ENCODE data around the gene CDKL4.

The CDKL4 gene

GRCh38 chr2:39243469-39244123, at the start of gene CDKL4:
Gene CDKL4 (minus strand): TSS chr2:39243970.
- Histone ChIP-seq H3K36me3 (ENCODE audit: insufficient read depth, low read depth, low read length) (0 out of 2 replicates have a peak, but pooled peaks cover 3% of the 10 kb centered on the region), H3K27me3 (ENCODE audit: insufficient read depth, low read length) (no peaks in the 10 kb centered on the region), H3K27ac (ENCODE audit: low read length) (no peak within 1 kb of the TSS), H3K9me3 (ENCODE audit: insufficient read depth, low read depth, low read length) (no peaks in the 10 kb centered on the region), H3K4me1 (ENCODE audit: insufficient read depth, low read length) (peaks cover 10% of the 10 kb centered on the region; the same call in 1 of the 2 replicates), H3K4me3 (ENCODE audit: low read length) (no peak within 1 kb of the TSS), H3K9ac (ENCODE audit: low read depth, low read length) (no peak within 1 kb of the TSS)

GRCh38 chr2:39290433-39290832, 46.7 kb upstream of the CDKL4 start:
- Histone ChIP-seq H3K27ac (ENCODE audit: low read length) (no peak overlapping the region), H3K36me3 (ENCODE audit: insufficient read depth, low read depth, low read length) (peaks cover 66% of the 10 kb centered on the region), H3K27me3 (ENCODE audit: insufficient read depth, low read length) (no peaks in the 10 kb centered on the region), H3K9ac (ENCODE audit: low read depth, low read length) (no peak overlapping the region), H3K4me3 (ENCODE audit: low read length) (no peak overlapping the region), H3K9me3 (ENCODE audit: insufficient read depth, low read depth, low read length) (no peaks in the 10 kb centered on the region), H3K4me1 (ENCODE audit: insufficient read depth, low read length) (peaks cover 5% of the 10 kb centered on the region; the same call in 1 of the 2 replicates)

GRCh38 chr2:39289609-39290008, 45.8 kb upstream of the CDKL4 start:
- Histone ChIP-seq H3K27ac (ENCODE audit: low read length) (no peak overlapping the region), H3K9me3 (ENCODE audit: insufficient read depth, low read depth, low read length) (no peaks in the 10 kb centered on the region), H3K36me3 (ENCODE audit: insufficient read depth, low read depth, low read length) (peaks cover 72% of the 10 kb centered on the region), H3K4me1 (ENCODE audit: insufficient read depth, low read length) (peaks cover 2% of the 10 kb centered on the region; the same call in 1 of the 2 replicates), H3K4me3 (ENCODE audit: low read length) (no peak overlapping the region), H3K27me3 (ENCODE audit: insufficient read depth, low read length) (no peaks in the 10 kb centered on the region), H3K9ac (ENCODE audit: low read depth, low read length) (no peak overlapping the region)

GRCh38 chr2:39283561-39283960, 39.8 kb upstream of the CDKL4 start:
- Histone ChIP-seq H3K27me3 (ENCODE audit: insufficient read depth, low read length) (no peaks in the 10 kb centered on the region), H3K9ac (ENCODE audit: low read depth, low read length) (no peak overlapping the region), H3K4me1 (ENCODE audit: insufficient read depth, low read length) (peaks cover 4% of the 10 kb centered on the region; the same call in 1 of the 2 replicates), H3K36me3 (ENCODE audit: insufficient read depth, low read depth, low read length) (peaks cover 56% of the 10 kb centered on the region), H3K9me3 (ENCODE audit: insufficient read depth, low read depth, low read length) (no peaks in the 10 kb centered on the region), H3K27ac (ENCODE audit: low read length) (no peak overlapping the region), H3K4me3 (ENCODE audit: low read length) (no peak overlapping the region)

GRCh38 chr2:39281391-39281790, 37.6 kb upstream of the CDKL4 start:
- no peaks in the 10 kb centered on the region for H3K9me3 ChIP-seq (ENCODE audit: insufficient read depth, low read depth, low read length)

GRCh38 chr2:39275016-39275415, 31.2 kb upstream of the CDKL4 start:
- Histone ChIP-seq H3K27me3 (ENCODE audit: insufficient read depth, low read length) (no peaks in the 10 kb centered on the region), H3K9me3 (ENCODE audit: insufficient read depth, low read depth, low read length) (no peaks in the 10 kb centered on the region), H3K4me3 (ENCODE audit: low read length) (no peak overlapping the region), H3K36me3 (ENCODE audit: insufficient read depth, low read depth, low read length) (peaks cover 73% of the 10 kb centered on the region), H3K4me1 (ENCODE audit: insufficient read depth, low read length) (no peaks in the 10 kb centered on the region), H3K27ac (ENCODE audit: low read length) (no peak overlapping the region), H3K9ac (ENCODE audit: low read depth, low read length) (no peak overlapping the region)

More at GRCh38 chr2:39281391-39281790, 37.6 kb upstream of the CDKL4 start:
- Histone ChIP-seq H3K36me3 (ENCODE audit: insufficient read depth, low read depth, low read length) (peaks cover 52% of the 10 kb centered on the region), H3K27me3 (ENCODE audit: insufficient read depth, low read length) (no peaks in the 10 kb centered on the region), H3K4me3 (ENCODE audit: low read length) (no peak overlapping the region), H3K27ac (ENCODE audit: low read length) (no peak overlapping the region), H3K4me1 (ENCODE audit: insufficient read depth, low read length) (peaks cover 4% of the 10 kb centered on the region; the same call in 1 of the 2 replicates), H3K9ac (ENCODE audit: low read depth, low read length) (no peak overlapping the region)

GRCh38 chr2:39269941-39270340, 26.2 kb upstream of the CDKL4 start:
- Histone ChIP-seq H3K36me3 (ENCODE audit: insufficient read depth, low read depth, low read length) (peaks cover 52% of the 10 kb centered on the region), H3K27me3 (ENCODE audit: insufficient read depth, low read length) (no peaks in the 10 kb centered on the region), H3K27ac (ENCODE audit: low read length) (no peak overlapping the region)

GRCh38 chr2:39266916-39267434, 23.2 kb upstream of the CDKL4 start:
- peaks cover 51% of the 10 kb centered on the region for H3K36me3 ChIP-seq (ENCODE audit: insufficient read depth, low read depth, low read length)
- H3K27ac ChIP-seq (ENCODE audit: low read length): no peak overlapping the region
- no peaks in the 10 kb centered on the region for H3K27me3 ChIP-seq (ENCODE audit: insufficient read depth, low read length)

More at GRCh38 chr2:39269941-39270340, 26.2 kb upstream of the CDKL4 start:
- H3K4me3 ChIP-seq (ENCODE audit: low read length): no peak overlapping the region
- no peaks in the 10 kb centered on the region for H3K4me1 ChIP-seq (ENCODE audit: insufficient read depth, low read length)
- no peak overlapping the region for H3K9ac ChIP-seq (ENCODE audit: low read depth, low read length)
- no peaks in the 10 kb centered on the region for H3K9me3 ChIP-seq (ENCODE audit: insufficient read depth, low read depth, low read length)

GRCh38 chr2:39266139-39266805, 22.5 kb upstream of the CDKL4 start:
- Histone ChIP-seq H3K27me3 (ENCODE audit: insufficient read depth, low read length) (no peaks in the 10 kb centered on the region), H3K36me3 (ENCODE audit: insufficient read depth, low read depth, low read length) (peaks cover 50% of the 10 kb centered on the region), H3K9ac (ENCODE audit: low read depth, low read length) (no peak overlapping the region), H3K4me1 (ENCODE audit: insufficient read depth, low read length) (no peaks in the 10 kb centered on the region), H3K27ac (ENCODE audit: low read length) (no peak overlapping the region), H3K4me3 (ENCODE audit: low read length) (no peak overlapping the region), H3K9me3 (ENCODE audit: insufficient read depth, low read depth, low read length) (no peaks in the 10 kb centered on the region)

More at GRCh38 chr2:39266916-39267434, 23.2 kb upstream of the CDKL4 start:
- Histone ChIP-seq H3K9ac (ENCODE audit: low read depth, low read length) (no peak overlapping the region), H3K4me3 (ENCODE audit: low read length) (no peak overlapping the region), H3K9me3 (ENCODE audit: insufficient read depth, low read depth, low read length) (no peaks in the 10 kb centered on the region), H3K4me1 (ENCODE audit: insufficient read depth, low read length) (no peaks in the 10 kb centered on the region)

- H3K9ac ChIP-seq (ENCODE audit: low read depth, low read length): no peak overlapping the region
- H3K27ac ChIP-seq (ENCODE audit: low read length): no peak overlapping the region
- H3K27me3 ChIP-seq (ENCODE audit: insufficient read depth, low read length): no peaks in the 10 kb centered on the region
- H3K36me3 ChIP-seq (ENCODE audit: insufficient read depth, low read depth, low read length): peaks cover 48% of the 10 kb centered on the region
- no peak overlapping the region for H3K4me3 ChIP-seq (ENCODE audit: low read length)
- no peaks in the 10 kb centered on the region for H3K9me3 ChIP-seq (ENCODE audit: insufficient read depth, low read depth, low read length)
- no peaks in the 10 kb centered on the region for H3K4me1 ChIP-seq (ENCODE audit: insufficient read depth, low read length)
Measured at GRCh38 chr2:39265315-39265714, 21.5 kb upstream of the CDKL4 start.

- Histone ChIP-seq H3K36me3 (ENCODE audit: insufficient read depth, low read depth, low read length) (peaks cover 49% of the 10 kb centered on the region), H3K27me3 (ENCODE audit: insufficient read depth, low read length) (no peaks in the 10 kb centered on the region), H3K4me3 (ENCODE audit: low read length) (no peak overlapping the region), H3K9me3 (ENCODE audit: insufficient read depth, low read depth, low read length) (no peaks in the 10 kb centered on the region), H3K27ac (ENCODE audit: low read length) (no peak overlapping the region), H3K9ac (ENCODE audit: low read depth, low read length) (no peak overlapping the region), H3K4me1 (ENCODE audit: insufficient read depth, low read length) (no peaks in the 10 kb centered on the region)
Measured at GRCh38 chr2:39264733-39265132, 21.0 kb upstream of the CDKL4 start.

GRCh38 chr2:39260087-39260486, 16.3 kb upstream of the CDKL4 start:
- H3K36me3 ChIP-seq (ENCODE audit: insufficient read depth, low read depth, low read length): peaks cover 65% of the 10 kb centered on the region

More at GRCh38 chr2:39260087-39260486, 16.3 kb upstream of the CDKL4 start:
- Histone ChIP-seq H3K4me3 (ENCODE audit: low read length) (no peak overlapping the region), H3K27me3 (ENCODE audit: insufficient read depth, low read length) (no peaks in the 10 kb centered on the region), H3K9ac (ENCODE audit: low read depth, low read length) (no peak overlapping the region), H3K4me1 (ENCODE audit: insufficient read depth, low read length) (no peaks in the 10 kb centered on the region), H3K27ac (ENCODE audit: low read length) (no peak overlapping the region), H3K9me3 (ENCODE audit: insufficient read depth, low read depth, low read length) (no peaks in the 10 kb centered on the region)
